HepG2 (cell line): ENCODE measurements around the gene HID1. TPM values are rescaled to one million over a fixed set of nuclear protein-coding genes. Genes with fewer than 3 reads are reported as not detected.

ENCODE experiments used
- CBX5 ChIP-seq: sonication (generic); formaldehyde crosslinking; IDR thresholded peaks from 2 replicates; pipeline ENCODE4 v1.4.0; 2020; ENCODE audit warnings: missing genetic modification reagents, borderline replicate concordance
- HNRNPUL1 ChIP-seq: fragments of 200-400 bp; formaldehyde crosslinking; IDR thresholded peaks from 2 replicates; pipeline ENCODE4 v1.6.1; 2017; ENCODE audit warnings: low read depth, mild to moderate bottlenecking, low read length, moderate library complexity
- PITX1 ChIP-seq: sonication (generic); formaldehyde crosslinking; IDR thresholded peaks from 2 replicates; pipeline ENCODE4 v1.5.1; 2020; ENCODE audit warnings: mild to moderate bottlenecking, missing genetic modification reagents
- RFX5 ChIP-seq: IDR thresholded peaks from 2 replicates; pipeline ENCODE4 v1.6.1; 2011; ENCODE audit warnings: low read depth, low read length, improper control_type of control experiment
- SKIL ChIP-seq: sonication (generic); formaldehyde crosslinking; IDR thresholded peaks from 2 replicates; pipeline ENCODE4 v1.8.0; 2022; ENCODE audit warnings: missing genetic modification reagents, mild to moderate bottlenecking, moderate library complexity, borderline replicate concordance
- ZBTB4 ChIP-seq: sonication (generic); formaldehyde crosslinking; IDR thresholded peaks from 2 replicates; pipeline ENCODE4 v1.4.0; 2020; ENCODE audit warnings: missing genetic modification reagents, mild to moderate bottlenecking, borderline replicate concordance
- ZNF564 ChIP-seq: sonication (generic); formaldehyde crosslinking; IDR thresholded peaks from 2 replicates; pipeline ENCODE4 v1.8.1; 2023; ENCODE audit warnings: mild to moderate bottlenecking, missing genetic modification reagents
- ZNF772 ChIP-seq: sonication (generic); formaldehyde crosslinking; IDR thresholded peaks from 2 replicates; pipeline ENCODE4 v1.5.0; 2020; ENCODE audit warnings: mild to moderate bottlenecking, missing genetic modification reagents
- polyA plus RNA-seq, 8 experiments: library from polyadenylated mRNA; depleted of rRNA in 3 of 8; stranded (reverse) in 7 of 8; unstranded in 1 of 8; fragments of >200 nt; fragmentation: Illumina TruSeq in 4 of 8; extraction: Trizol in 4 of 8; gene quantifications; 2 replicates each; pipeline versions ENCODE4 v1.2.1 to v1.2.3, GENCODE V29; 2011 to 2016; ENCODE audit warnings: low read depth in 4 of 8, missing spikeins in 1 of 8, mixed read lengths in 1 of 8; ENCODE audit not compliant: insufficient read depth in 1 of 8
- total RNA-seq, 5 experiments: library from RNA; depleted of rRNA; stranded (reverse); fragments of >200 nt; fragmentation: Illumina TruSeq; extraction: Trizol; gene quantifications; 2 replicates each; pipeline ENCODE4 v1.2.3, GENCODE V29; 2016; ENCODE audit warnings: low read depth in 1 of 5
- TF ChIP-seq, protein P1 (sequence below): sonication (generic); formaldehyde crosslinking; IDR thresholded peaks from one replicate; pipeline ENCODE4 v1.5.1; 2020; ENCODE audit warnings: mild to moderate bottlenecking, missing genetic modification reagents; ENCODE audit errors: not compliant biosample characterization
- TF ChIP-seq, protein P2 (sequence below): fragments of 450-650 bp; IDR thresholded peaks from 2 replicates; pipeline ENCODE4 v1.6.1; 2016

Gene HID1
- total and polyA plus RNA-seq, 2 of the 13 experiments (the other 11 are each of a cell fraction or from before 2014, with no cell fraction given) = 2.1 to 10.6 TPM

DNA sequence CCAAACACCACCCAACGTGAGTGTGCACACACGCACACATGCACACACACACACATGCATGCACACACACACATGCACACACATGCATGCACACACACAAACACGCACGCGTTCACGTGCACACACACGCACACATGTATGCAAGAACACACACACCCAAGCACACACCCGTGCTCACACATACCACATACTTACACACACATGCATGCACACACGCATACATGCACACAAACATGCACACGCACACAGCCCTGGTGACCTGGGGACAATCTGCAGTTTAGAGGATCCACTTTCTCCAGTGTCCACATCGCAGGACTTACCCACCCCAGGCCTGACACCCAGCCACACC is 55.7 kb downstream of the HID1 start (continued):
- TF ChIP-seq, protein P1, sequence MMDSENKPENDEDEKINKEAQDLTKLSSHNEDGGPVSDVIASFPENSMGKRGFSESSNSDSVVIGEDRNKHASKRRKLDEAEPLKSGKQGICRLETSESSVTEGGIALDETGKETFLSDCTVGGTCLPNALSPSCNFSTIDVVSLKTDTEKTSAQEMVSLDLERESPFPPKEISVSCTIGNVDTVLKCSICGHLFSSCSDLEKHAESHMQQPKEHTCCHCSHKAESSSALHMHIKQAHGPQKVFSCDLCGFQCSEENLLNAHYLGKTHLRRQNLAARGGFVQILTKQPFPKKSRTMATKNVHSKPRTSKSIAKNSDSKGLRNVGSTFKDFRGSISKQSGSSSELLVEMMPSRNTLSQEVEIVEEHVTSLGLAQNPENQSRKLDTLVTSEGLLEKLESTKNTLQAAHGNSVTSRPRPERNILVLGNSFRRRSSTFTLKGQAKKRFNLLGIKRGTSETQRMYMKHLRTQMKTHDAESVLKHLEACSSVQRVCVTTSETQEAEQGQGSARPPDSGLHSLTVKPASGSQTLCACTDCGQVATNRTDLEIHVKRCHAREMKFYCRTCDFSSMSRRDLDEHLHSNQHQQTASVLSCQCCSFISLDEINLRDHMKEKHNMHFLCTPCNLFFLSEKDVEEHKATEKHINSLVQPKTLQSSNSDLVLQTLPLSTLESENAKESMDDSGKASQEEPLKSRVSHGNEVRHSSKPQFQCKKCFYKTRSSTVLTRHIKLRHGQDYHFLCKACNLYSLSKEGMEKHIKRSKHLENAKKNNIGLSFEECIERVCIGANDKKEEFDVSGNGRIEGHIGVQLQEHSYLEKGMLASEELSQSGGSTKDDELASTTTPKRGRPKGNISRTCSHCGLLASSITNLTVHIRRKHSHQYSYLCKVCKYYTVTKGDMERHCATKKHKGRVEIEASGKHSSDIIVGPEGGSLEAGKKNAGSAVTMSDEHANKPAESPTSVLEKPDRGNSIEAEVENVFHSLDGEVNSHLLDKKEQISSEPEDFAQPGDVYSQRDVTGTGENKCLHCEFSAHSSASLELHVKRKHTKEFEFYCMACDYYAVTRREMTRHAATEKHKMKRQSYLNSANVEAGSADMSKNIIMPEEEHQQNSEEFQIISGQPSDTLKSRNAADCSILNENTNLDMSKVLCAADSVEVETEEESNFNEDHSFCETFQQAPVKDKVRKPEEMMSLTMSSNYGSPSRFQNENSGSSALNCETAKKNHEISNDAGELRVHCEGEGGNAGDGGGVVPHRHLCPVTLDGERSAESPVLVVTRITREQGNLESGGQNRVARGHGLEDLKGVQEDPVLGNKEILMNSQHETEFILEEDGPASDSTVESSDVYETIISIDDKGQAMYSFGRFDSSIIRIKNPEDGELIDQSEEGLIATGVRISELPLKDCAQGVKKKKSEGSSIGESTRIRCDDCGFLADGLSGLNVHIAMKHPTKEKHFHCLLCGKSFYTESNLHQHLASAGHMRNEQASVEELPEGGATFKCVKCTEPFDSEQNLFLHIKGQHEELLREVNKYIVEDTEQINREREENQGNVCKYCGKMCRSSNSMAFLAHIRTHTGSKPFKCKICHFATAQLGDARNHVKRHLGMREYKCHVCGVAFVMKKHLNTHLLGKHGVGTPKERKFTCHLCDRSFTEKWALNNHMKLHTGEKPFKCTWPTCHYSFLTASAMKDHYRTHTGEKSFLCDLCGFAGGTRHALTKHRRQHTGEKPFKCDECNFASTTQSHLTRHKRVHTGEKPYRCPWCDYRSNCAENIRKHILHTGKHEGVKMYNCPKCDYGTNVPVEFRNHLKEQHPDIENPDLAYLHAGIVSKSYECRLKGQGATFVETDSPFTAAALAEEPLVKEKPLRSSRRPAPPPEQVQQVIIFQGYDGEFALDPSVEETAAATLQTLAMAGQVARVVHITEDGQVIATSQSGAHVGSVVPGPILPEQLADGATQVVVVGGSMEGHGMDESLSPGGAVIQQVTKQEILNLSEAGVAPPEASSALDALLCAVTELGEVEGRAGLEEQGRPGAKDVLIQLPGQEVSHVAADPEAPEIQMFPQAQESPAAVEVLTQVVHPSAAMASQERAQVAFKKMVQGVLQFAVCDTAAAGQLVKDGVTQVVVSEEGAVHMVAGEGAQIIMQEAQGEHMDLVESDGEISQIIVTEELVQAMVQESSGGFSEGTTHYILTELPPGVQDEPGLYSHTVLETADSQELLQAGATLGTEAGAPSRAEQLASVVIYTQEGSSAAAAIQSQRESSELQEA (CRISPR knock-in tag) = no peak
- TF ChIP-seq ZNF772 = no peak
- 0 out of 2 replicates have a peak, but pooled peaks have one; percentile 10 for TF ChIP-seq SKIL (CRISPR knock-in tag)
- no peak for TF ChIP-seq RFX5
- TF ChIP-seq, protein P2, sequence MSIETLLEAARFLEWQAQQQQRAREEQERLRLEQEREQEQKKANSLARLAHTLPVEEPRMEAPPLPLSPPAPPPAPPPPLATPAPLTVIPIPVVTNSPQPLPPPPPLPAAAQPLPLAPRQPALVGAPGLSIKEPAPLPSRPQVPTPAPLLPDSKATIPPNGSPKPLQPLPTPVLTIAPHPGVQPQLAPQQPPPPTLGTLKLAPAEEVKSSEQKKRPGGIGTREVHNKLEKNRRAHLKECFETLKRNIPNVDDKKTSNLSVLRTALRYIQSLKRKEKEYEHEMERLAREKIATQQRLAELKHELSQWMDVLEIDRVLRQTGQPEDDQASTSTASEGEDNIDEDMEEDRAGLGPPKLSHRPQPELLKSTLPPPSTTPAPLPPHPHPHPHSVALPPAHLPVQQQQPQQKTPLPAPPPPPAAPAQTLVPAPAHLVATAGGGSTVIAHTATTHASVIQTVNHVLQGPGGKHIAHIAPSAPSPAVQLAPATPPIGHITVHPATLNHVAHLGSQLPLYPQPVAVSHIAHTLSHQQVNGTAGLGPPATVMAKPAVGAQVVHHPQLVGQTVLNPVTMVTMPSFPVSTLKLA = peak; percentile 84
- TF ChIP-seq HNRNPUL1 = no peak
- no peak for TF ChIP-seq CBX5 (CRISPR knock-in tag)
- TF ChIP-seq ZNF564 (CRISPR knock-in tag) = no peak
- no peak for TF ChIP-seq ZBTB4 (CRISPR knock-in tag)
- TF ChIP-seq PITX1 (CRISPR knock-in tag) = no peak
